GM19035 (cell line): ENCODE results near the gene NPM1.

ENCODE experiments used
- ATAC-seq: cut with Tn5 transposase; IDR thresholded peaks from one replicate; pipeline ENCODE4 v1.9.1; 2021; ENCODE audit not compliant: unreplicated experiment

NPM1 gene

GRCh38 chr5:171447226-171447625, 59.6 kb downstream of the NPM1 start:
- ATAC-seq: no peak

- no peak for ATAC-seq
Observed at GRCh38 chr5:171449426-171449825, 61.8 kb downstream of the NPM1 start.

- no peak for ATAC-seq
Observed at GRCh38 chr5:171450423-171451331, 63.0 kb downstream of the NPM1 start.

GRCh38 chr5:171451421-171451820, 63.8 kb downstream of the NPM1 start:
- no peak for ATAC-seq

GRCh38 chr5:171453056-171453725, 65.5 kb downstream of the NPM1 start:
- no peak for ATAC-seq

GRCh38 chr5:171453988-171454387, 66.3 kb downstream of the NPM1 start:
- no peak for ATAC-seq

- ATAC-seq: no peak
Observed at GRCh38 chr5:171454549-171454948, 66.9 kb downstream of the NPM1 start.

- no peak for ATAC-seq
Observed at GRCh38 chr5:171455522-171455921, 67.9 kb downstream of the NPM1 start.

- ATAC-seq: no peak
Observed at GRCh38 chr5:171457208-171457981, 69.7 kb downstream of the NPM1 start.

GRCh38 chr5:171459839-171460238, 72.2 kb downstream of the NPM1 start:
- ATAC-seq: no peak
